Rectal smooth muscle tissue (tissue), 1 donor: ENCODE data around the gene TRIM25.

ENCODE experiments used
- H3K27ac ChIP-seq: one replicate; pipeline ENCODE4 v1.7.0; 2013; ENCODE audit warnings: low read depth, low read length, inconsistent platforms
- H3K27me3 ChIP-seq: one replicate; pipeline ENCODE4 v1.7.0; 2013; ENCODE audit warnings: low read length; ENCODE audit not compliant: control insufficient read depth, insufficient read depth
- H3K36me3 ChIP-seq: one replicate; pipeline ENCODE4 v1.7.0; 2013; ENCODE audit warnings: low read length; ENCODE audit not compliant: control insufficient read depth, insufficient read depth
- H3K4me1 ChIP-seq: one replicate; pipeline ENCODE4 v1.7.0; 2013; ENCODE audit warnings: low read length; ENCODE audit not compliant: control insufficient read depth, insufficient read depth
- H3K4me3 ChIP-seq: one replicate; pipeline ENCODE4 v1.7.0; 2013; ENCODE audit warnings: low read length
- H3K9ac ChIP-seq: one replicate; pipeline ENCODE4 v1.7.0; 2013; ENCODE audit warnings: low read length

TRIM25 gene

GRCh38 chr17:56936697-56937322 lies 23.0 kb upstream of the TRIM25 start:
- Histone ChIP-seq H3K4me1 (no peaks in the 10 kb centered on the region), H3K4me3 (no peak overlapping the region), H3K36me3 (peaks cover 15% of the 10 kb centered on the region), H3K27me3 (no peaks in the 10 kb centered on the region), H3K27ac (no peak overlapping the region), H3K9ac (no peak overlapping the region)

DNA sequence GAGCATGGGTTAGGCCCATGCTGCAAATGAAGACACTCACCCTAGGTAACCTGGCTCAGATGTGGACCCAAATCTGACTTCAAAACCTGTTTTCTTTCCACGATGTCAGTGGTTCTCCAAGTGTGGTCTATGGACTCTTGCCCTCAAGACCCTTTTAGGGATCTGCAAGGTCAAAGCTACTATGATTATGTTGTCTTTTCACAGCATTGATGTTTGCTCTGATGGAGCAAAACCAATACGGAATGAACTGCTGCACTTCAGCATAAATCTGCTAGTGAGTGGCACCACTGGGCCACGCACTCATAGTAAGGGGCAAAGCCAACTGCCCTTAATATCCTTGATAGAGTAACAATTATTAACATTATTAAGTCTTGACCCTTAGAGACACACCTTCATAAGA lies 21.6 kb upstream of the TRIM25 start:
- Histone ChIP-seq H3K4me1 (no peaks in the 10 kb centered on the region), H3K9ac (no peak overlapping the region), H3K4me3 (no peak overlapping the region), H3K27me3 (no peaks in the 10 kb centered on the region), H3K36me3 (peaks cover 8% of the 10 kb centered on the region), H3K27ac (no peak overlapping the region)

GRCh38 chr17:56934280-56934679 lies 20.4 kb upstream of the TRIM25 start:
- no peak overlapping the region for H3K9ac ChIP-seq
- no peak overlapping the region for H3K27ac ChIP-seq
- no peaks in the 10 kb centered on the region for H3K4me1 ChIP-seq
- peaks cover 8% of the 10 kb centered on the region for H3K36me3 ChIP-seq
- H3K4me3 ChIP-seq = no peak overlapping the region
- H3K27me3 ChIP-seq = no peaks in the 10 kb centered on the region

GRCh38 chr17:56933868-56934267 lies 20.0 kb upstream of the TRIM25 start:
- peaks cover 8% of the 10 kb centered on the region for H3K36me3 ChIP-seq
- H3K27ac ChIP-seq = no peak overlapping the region
- H3K4me1 ChIP-seq = no peaks in the 10 kb centered on the region
- no peak overlapping the region for H3K9ac ChIP-seq
- no peak overlapping the region for H3K4me3 ChIP-seq
- no peaks in the 10 kb centered on the region for H3K27me3 ChIP-seq

- no peaks in the 10 kb centered on the region for H3K27me3 ChIP-seq
- no peaks in the 10 kb centered on the region for H3K4me1 ChIP-seq
- no peak overlapping the region for H3K9ac ChIP-seq
- H3K4me3 ChIP-seq = no peak overlapping the region
- H3K27ac ChIP-seq = no peak overlapping the region
- H3K36me3 ChIP-seq = peaks cover 6% of the 10 kb centered on the region
These were observed 19.4 kb upstream of the TRIM25 start for GRCh38 chr17:56933151-56933745.

GRCh38 chr17:56930739-56931337 lies 17.0 kb upstream of the TRIM25 start:
- no peak overlapping the region for H3K4me3 ChIP-seq
- H3K4me1 ChIP-seq = no peaks in the 10 kb centered on the region
- no peak overlapping the region for H3K9ac ChIP-seq
- no peaks in the 10 kb centered on the region for H3K36me3 ChIP-seq
- no peak overlapping the region for H3K27ac ChIP-seq
- no peaks in the 10 kb centered on the region for H3K27me3 ChIP-seq

DNA sequence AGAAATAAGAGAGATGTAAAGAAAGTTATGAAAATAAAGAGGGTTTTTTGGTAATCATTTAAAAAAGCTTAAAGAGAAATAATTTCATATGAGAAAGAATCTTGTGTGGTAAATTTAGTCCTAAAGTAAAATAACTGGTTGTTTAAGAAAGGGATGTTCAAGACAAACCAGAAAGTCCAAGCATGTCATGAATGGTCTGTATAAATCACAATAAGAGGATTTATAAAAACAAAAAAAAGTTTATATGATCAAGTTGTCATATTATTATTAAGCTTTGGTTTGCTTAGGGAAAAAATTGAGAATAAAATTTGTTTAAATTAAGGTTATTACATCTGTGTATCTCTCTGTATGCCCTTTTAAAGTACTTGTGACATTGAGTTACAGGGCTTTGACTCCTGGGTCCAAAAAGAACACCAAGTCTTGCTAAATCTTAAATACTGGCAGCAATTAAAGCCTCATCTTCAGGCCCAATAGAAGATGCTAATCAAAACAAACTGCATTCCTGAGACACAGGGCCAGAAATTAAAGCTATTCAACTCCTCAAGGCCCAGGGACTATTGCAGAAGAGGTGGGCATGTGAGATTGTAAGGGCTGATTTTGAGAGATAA lies 15.6 kb upstream of the TRIM25 start:
- no peak overlapping the region for H3K27ac ChIP-seq
- H3K9ac ChIP-seq = no peak overlapping the region
- H3K27me3 ChIP-seq = no peaks in the 10 kb centered on the region
- no peak overlapping the region for H3K4me3 ChIP-seq
- H3K4me1 ChIP-seq = no peaks in the 10 kb centered on the region
- H3K36me3 ChIP-seq = no peaks in the 10 kb centered on the region

- H3K27me3 ChIP-seq = no peaks in the 10 kb centered on the region
- no peak overlapping the region for H3K4me3 ChIP-seq
- H3K9ac ChIP-seq = no peak overlapping the region
- H3K4me1 ChIP-seq = no peaks in the 10 kb centered on the region
- H3K36me3 ChIP-seq = no peaks in the 10 kb centered on the region
- H3K27ac ChIP-seq = no peak overlapping the region
These were observed 14.7 kb upstream of the TRIM25 start for GRCh38 chr17:56928586-56928985.

DNA sequence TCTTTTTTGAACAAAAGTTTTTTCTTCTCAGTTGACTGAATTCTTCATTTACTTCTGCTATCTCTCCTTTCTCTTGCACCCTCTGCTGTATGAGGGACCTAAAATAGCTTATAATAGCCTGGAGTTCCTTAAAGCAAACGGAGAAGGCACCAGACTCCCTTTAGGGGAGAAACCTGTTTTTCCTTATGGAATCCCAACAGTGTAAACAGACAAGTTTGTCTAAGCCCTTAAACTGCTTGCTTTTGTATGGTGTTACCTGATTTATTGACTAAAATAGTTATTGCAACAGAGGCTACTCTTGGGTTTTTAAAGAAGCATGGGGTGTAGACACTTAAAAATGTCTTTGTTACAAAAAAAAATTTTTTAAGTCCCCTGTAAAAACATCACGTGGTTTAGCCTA lies 12.9 kb upstream of the TRIM25 start:
- H3K36me3 ChIP-seq = no peaks in the 10 kb centered on the region
- no peak overlapping the region for H3K27ac ChIP-seq
- no peaks in the 10 kb centered on the region for H3K27me3 ChIP-seq
- H3K9ac ChIP-seq = no peak overlapping the region
- no peak overlapping the region for H3K4me3 ChIP-seq
- no peaks in the 10 kb centered on the region for H3K4me1 ChIP-seq

DNA sequence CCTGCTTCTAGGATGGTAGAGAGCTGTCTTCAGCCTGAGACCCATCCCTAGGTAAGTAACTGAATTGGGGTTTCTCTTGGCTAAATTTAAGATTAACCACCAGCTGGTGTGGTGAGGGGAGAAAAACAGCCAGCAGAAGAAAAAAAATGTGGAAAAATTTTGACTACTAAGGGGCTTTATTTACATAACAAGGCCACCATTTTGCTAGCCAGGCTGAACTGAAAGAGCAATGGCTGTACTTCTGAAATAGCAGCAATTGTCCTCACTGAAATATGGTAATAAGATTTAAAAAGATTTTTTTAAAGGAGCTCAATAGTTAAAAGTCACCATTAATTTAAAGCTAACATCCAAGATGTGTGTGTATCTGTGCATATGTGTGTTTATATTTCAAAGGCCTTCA lies 12.4 kb upstream of the TRIM25 start:
- Histone ChIP-seq H3K9ac (no peak overlapping the region), H3K36me3 (no peaks in the 10 kb centered on the region), H3K27me3 (no peaks in the 10 kb centered on the region), H3K4me1 (no peaks in the 10 kb centered on the region), H3K27ac (no peak overlapping the region), H3K4me3 (no peak overlapping the region)

DNA sequence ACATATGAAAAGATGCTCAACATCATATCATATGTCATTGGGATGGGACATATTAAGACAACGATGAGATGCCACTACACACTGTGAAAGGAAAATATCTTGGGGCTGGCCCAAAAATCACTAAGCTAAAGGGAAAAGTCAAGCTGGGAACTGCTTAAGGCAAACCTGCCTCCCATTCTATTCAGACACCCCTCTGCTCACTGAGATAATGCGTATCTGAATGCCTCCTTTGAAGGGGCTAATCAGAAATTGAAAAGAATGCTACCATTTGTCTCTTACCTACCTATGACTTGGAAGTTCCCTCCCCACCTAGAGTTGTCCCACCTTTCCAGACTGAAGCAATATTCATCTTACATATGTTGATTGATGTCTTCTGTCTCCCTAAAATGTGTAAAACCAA lies 11.2 kb upstream of the TRIM25 start:
- Histone ChIP-seq H3K4me3 (no peak overlapping the region), H3K9ac (no peak overlapping the region), H3K4me1 (no peaks in the 10 kb centered on the region), H3K27ac (no peak overlapping the region), H3K36me3 (no peaks in the 10 kb centered on the region), H3K27me3 (no peaks in the 10 kb centered on the region)

DNA sequence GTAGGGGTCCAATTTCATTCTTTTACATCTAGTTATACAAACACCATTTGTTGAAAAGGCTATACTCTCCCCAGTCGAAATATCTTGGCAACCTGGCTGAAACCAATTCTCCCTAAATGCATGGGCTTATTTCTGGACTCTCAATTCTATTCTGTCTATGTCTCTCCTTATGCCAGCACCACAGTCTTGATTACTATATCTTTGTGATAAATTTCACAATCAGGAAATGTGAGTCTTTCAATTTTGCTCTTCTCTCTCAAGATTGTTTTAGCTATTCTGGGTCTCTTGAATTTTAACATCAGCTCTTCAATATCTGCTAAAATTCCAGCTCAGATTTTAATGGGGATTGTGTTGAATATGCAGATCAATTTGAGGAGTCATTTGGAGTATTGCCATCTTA lies 5.9 kb upstream of the TRIM25 start:
- Histone ChIP-seq H3K36me3 (no peaks in the 10 kb centered on the region), H3K4me1 (peaks cover 5% of the 10 kb centered on the region), H3K27ac (no peak overlapping the region), H3K27me3 (no peaks in the 10 kb centered on the region), H3K9ac (no peak overlapping the region), H3K4me3 (no peak overlapping the region)

DNA sequence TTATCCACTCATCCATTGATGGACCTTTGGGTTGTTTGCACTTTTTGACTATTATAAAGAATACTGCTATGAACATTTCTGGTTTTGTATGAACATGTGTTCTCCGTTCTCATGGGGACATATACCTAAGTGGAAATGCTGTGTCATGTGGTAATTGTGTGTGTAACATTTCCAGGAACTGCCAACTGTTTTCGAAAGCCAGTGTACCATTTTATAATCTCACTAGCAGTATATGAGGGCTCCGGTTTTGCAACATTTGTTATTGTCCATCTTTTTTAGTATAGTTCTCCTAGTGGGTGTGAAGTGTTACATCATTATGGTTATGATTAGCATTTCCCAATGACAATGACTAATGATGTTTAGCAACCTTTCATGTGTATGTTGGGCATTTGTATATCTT lies 5.1 kb upstream of the TRIM25 start:
- Histone ChIP-seq H3K4me3 (no peak overlapping the region), H3K36me3 (no peaks in the 10 kb centered on the region), H3K4me1 (peaks cover 5% of the 10 kb centered on the region), H3K9ac (no peak overlapping the region), H3K27ac (no peak overlapping the region), H3K27me3 (no peaks in the 10 kb centered on the region)
